Calu3 (cell line): ENCODE results near the gene MT1H. TPM values are rescaled to one million over a fixed set of nuclear protein-coding genes. Genes with fewer than 3 reads are reported as not detected.

Source experiments
- BruUV-seq: library from RNA; stranded (reverse); fragments of 400-500 nt; replicated peaks from 2 replicates; lab custom pipeline; 2021; lab: Mats Ljungman, UMichigan
- CTCF ChIA-PET: fragments of 300-600 bp; sonication (Branson Sonifier 250); formaldehyde crosslinking; loops from one replicate; lab custom pipeline; 2022; ENCODE audit warnings: antibody characterized with exemption; lab: Charles Lee
- DNase-seq: peaks from one replicate; pipeline ENCODE4 v3.0.0; 2022
- H3K27ac Mint-ChIP-seq: one replicate; pipeline ENCODE4 v1.8.0; 2022; ENCODE audit warnings: mixed read lengths; ENCODE audit not compliant: unreplicated experiment
- H3K27me3 Mint-ChIP-seq: one replicate; pipeline ENCODE4 v1.8.0; 2022; ENCODE audit warnings: mixed read lengths; ENCODE audit not compliant: unreplicated experiment
- H3K36me3 Mint-ChIP-seq: one replicate; pipeline ENCODE4 v1.8.0; 2022; ENCODE audit warnings: mild to moderate bottlenecking, moderate library complexity, mixed read lengths; ENCODE audit not compliant: insufficient read depth, unreplicated experiment
- H3K4me1 Mint-ChIP-seq: one replicate; pipeline ENCODE4 v1.8.0; 2022; ENCODE audit warnings: mild to moderate bottlenecking, low read depth, mixed read lengths; ENCODE audit not compliant: unreplicated experiment
- H3K4me3 Mint-ChIP-seq: one replicate; pipeline ENCODE4 v1.8.0; 2022; ENCODE audit warnings: mild to moderate bottlenecking, low read depth, moderate library complexity, mixed read lengths; ENCODE audit not compliant: unreplicated experiment
- H3K9me3 Mint-ChIP-seq: one replicate; pipeline ENCODE4 v1.8.0; 2022; ENCODE audit warnings: low read depth, mixed read lengths; ENCODE audit not compliant: unreplicated experiment
- intact Hi-C: fragments of 100-400 bp; cut with micrococcal nuclease; formaldehyde crosslinking; loops from one replicate; pipeline ENCODE4 v1.10.0; 2022; ENCODE audit not compliant: unreplicated experiment
- total RNA-seq: library from RNA; stranded (reverse); gene quantifications from 2 replicates; pipeline ENCODE4 v1.2.3, GENCODE V29; 2022
- TF ChIP-seq, protein P1 (sequence below): fragments of 200-600 bp; IDR thresholded peaks from one replicate; pipeline ENCODE4 v1.8.0; 2022; ENCODE audit warnings: antibody characterized with exemption; ENCODE audit not compliant: unreplicated experiment

Gene MT1H
- total RNA-seq, 1 experiment from 2014 or later: not detected

DNA sequence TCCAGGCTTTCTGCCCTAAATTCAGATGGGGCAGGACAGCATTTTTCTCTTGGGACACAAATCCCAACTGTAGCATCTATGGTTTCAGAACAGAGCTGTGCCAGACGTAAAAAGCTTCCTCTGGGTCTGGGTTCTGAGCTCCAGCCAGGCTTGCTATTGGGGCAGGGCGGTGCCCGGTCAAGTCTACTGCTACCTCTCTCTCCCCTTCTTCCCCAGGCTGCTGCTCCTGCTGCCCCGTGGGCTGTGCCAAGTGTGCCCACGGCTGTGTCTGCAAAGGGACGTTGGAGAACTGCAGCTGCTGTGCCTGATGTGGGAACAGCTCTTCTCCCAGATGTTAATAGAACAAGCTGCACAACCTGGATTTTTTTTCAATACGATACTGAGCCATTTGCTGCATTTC is 36.1 kb upstream of the MT1H start:
- Mint-ChIP-seq H3K27me3 (peaks cover 92% of the 10 kb centered on the region), H3K4me3 (no peak overlapping the region), H3K4me1 (peaks cover 18% of the 10 kb centered on the region), H3K9me3 (no peaks in the 10 kb centered on the region), H3K27ac (no peak overlapping the region), H3K36me3 (peaks cover 15% of the 10 kb centered on the region)
- CTCF ChIA-PET: no interaction called here
- no peak for DNase-seq
- BruUV-seq: no TSS peak
- TF ChIP-seq, protein P1, sequence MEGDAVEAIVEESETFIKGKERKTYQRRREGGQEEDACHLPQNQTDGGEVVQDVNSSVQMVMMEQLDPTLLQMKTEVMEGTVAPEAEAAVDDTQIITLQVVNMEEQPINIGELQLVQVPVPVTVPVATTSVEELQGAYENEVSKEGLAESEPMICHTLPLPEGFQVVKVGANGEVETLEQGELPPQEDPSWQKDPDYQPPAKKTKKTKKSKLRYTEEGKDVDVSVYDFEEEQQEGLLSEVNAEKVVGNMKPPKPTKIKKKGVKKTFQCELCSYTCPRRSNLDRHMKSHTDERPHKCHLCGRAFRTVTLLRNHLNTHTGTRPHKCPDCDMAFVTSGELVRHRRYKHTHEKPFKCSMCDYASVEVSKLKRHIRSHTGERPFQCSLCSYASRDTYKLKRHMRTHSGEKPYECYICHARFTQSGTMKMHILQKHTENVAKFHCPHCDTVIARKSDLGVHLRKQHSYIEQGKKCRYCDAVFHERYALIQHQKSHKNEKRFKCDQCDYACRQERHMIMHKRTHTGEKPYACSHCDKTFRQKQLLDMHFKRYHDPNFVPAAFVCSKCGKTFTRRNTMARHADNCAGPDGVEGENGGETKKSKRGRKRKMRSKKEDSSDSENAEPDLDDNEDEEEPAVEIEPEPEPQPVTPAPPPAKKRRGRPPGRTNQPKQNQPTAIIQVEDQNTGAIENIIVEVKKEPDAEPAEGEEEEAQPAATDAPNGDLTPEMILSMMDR: no peak
- intact Hi-C loops: no loop called here

DNA sequence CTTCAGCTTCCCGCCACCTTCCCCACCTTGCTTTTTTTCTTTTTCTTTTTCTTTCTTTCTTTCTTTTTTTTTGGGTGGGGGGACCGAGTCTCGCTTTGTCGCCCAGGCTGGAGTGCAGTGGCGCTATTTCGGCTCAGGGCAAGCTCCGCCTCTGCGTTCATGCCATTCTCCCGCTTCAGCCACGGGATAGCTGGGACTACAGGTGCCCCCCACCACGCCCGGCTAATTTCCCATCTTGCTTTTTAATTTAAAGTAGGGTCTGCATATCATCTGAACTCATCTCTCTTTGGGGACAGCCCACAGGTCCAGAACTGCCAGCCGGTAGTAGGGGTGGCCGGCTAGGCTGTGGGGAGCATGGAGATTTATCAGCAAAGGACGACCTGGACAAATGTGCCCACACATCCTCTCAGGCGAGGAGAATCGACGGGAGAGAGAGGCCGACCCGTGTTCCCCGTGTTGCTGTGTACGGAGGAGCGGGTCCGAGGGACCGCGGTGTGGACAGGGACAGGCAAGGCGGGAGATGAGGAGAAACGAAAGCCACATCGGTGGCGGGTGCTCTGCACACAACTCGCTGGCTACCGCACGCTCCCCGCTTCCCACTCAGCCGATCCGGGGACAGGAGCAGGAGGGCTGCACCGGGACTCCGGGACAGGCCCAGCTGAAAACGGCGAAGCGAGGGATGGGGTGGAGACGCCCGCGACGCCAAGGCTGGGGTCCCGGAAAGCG is 34.7 kb upstream of the MT1H start:
- CTCF ChIA-PET: no interaction called here
- H3K36me3 Mint-ChIP-seq: peaks cover 19% of the 10 kb centered on the region
- intact Hi-C loops: no loop called here
- H3K4me3 Mint-ChIP-seq: no peak overlapping the region
- H3K27me3 Mint-ChIP-seq: peaks cover 100% of the 10 kb centered on the region
- TF ChIP-seq, protein P1: no peak
- no peaks in the 10 kb centered on the region for H3K9me3 Mint-ChIP-seq
- H3K27ac Mint-ChIP-seq: no peak overlapping the region
- BruUV-seq: no TSS peak
- no peak for DNase-seq
- peaks cover 18% of the 10 kb centered on the region for H3K4me1 Mint-ChIP-seq

DNA sequence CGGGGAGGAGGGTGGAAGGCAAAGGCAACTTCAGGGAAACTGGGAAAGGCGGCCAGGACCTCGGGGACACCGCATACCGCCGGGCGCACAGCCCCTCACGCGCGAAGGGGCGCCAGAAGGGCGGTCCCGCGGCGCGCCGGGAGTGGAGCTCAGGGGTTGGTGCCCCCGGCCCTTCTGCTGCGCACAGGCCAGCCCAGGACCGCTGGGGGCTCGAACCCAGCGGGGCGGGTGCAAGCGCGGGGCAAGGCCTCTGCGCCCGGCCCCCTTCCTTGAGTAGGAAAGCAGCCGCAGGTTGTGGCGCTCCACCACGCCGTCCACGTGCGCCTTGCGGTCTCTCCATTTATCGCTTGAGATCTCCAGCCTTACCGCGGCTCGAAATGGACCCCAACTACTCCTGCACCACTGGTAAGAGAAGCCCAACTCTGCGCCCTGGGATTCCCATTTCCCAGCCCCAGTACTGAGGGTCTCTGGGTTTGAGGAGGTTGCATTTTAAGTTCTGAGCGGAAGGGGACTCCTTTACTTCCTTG is 34.1 kb upstream of the MT1H start:
- Mint-ChIP-seq H3K4me1 (peaks cover 18% of the 10 kb centered on the region), H3K27ac (no peak overlapping the region), H3K9me3 (no peaks in the 10 kb centered on the region), H3K27me3 (peaks cover 100% of the 10 kb centered on the region), H3K4me3 (no peak overlapping the region), H3K36me3 (peaks cover 19% of the 10 kb centered on the region)
- CTCF ChIA-PET: no interaction called here
- TF ChIP-seq, protein P1: no peak
- no TSS peak for BruUV-seq
- DNase-seq: no peak
- intact Hi-C loops: no loop called here

DNA sequence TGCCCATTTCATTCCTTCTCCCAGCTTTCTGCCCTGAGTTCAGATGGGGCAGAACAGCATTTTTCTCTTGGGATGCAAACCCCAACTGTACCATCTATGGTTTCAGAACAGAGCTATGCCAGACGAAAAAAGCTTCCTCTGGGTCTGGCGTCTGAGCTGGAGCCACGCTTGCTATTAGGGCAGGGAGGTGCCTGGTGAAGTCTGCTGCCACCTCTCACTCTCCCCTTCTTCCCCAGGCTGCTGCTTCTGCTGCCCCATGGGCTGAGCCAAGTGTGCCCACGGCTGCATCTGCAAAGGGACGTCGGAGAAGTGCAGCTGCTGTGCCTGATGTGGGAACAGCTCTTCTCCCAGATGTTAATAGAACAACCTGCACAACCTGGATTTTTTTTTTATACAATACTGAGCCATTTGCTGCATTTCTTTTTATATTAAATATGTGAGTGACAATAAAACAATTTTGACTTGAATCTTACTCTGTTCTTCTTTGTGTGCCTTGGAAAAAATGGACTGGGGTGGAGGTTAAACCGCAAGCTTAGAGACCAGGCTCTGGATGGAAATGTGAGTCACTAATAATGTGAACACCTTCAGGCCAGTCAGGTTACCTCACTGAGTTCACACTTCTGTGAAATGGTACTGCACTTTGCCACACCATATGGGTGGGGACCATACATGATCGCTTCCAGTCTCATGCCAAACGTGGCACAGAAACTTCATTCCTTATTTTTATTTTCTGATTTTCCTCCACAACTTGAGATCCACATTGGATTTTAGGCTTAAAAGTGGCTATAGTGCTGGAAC is 32.8 kb upstream of the MT1H start:
- Mint-ChIP-seq H3K4me3 (no peak overlapping the region), H3K4me1 (peaks cover 14% of the 10 kb centered on the region), H3K9me3 (no peaks in the 10 kb centered on the region), H3K27me3 (peaks cover 99% of the 10 kb centered on the region), H3K36me3 (peaks cover 14% of the 10 kb centered on the region), H3K27ac (no peak overlapping the region)
- TF ChIP-seq, protein P1: no peak
- CTCF ChIA-PET: interaction anchor here (0.7 kb wide), 1 partner anchor 28 kb away, joined by 3 read pairs; no protein-coding TSS in a partner anchor
- no TSS peak for BruUV-seq
- intact Hi-C loops: no loop called here
- DNase-seq: no peak
